ENCODE data around the gene SEMA3A.

DNA sequence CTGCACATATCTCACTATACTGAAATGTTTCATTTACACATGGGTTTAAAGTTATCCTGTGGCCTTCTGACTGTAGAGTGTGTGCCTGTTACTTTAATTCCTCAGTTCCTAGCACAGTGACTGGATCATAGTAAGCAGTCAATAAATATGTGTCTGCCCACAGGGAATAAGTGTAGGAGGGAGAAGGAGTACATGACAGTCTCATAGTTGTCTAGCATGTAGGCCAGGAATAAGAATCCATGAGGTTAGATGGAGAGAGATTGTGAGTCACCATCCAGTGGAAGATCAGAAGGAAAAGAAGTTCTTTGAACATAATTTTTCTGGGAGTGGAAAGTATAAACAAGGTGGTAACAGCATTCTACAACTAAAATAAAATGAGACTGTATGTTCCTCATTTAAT, 36.6 kb upstream of the SEMA3A start:
- peak; percentile 57 for TF ChIP-seq FOS (IDR thresholded peaks at IDR 0.05; ENCODE audit: low read depth, low read length)
- TF ChIP-seq, protein P1, sequence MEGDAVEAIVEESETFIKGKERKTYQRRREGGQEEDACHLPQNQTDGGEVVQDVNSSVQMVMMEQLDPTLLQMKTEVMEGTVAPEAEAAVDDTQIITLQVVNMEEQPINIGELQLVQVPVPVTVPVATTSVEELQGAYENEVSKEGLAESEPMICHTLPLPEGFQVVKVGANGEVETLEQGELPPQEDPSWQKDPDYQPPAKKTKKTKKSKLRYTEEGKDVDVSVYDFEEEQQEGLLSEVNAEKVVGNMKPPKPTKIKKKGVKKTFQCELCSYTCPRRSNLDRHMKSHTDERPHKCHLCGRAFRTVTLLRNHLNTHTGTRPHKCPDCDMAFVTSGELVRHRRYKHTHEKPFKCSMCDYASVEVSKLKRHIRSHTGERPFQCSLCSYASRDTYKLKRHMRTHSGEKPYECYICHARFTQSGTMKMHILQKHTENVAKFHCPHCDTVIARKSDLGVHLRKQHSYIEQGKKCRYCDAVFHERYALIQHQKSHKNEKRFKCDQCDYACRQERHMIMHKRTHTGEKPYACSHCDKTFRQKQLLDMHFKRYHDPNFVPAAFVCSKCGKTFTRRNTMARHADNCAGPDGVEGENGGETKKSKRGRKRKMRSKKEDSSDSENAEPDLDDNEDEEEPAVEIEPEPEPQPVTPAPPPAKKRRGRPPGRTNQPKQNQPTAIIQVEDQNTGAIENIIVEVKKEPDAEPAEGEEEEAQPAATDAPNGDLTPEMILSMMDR (conservative IDR thresholded peaks at IDR 0.05; ENCODE audit: low read depth, low read length), result no peak
- no peak for TF ChIP-seq CEBPB (IDR thresholded peaks at IDR 0.05; ENCODE audit: low read depth, low read length)
- TF ChIP-seq RAD21 (IDR thresholded peaks at IDR 0.05; ENCODE audit: low read length), result no peak; the same call in 1 of the 2 replicates
- TF ChIP-seq, protein P2, sequence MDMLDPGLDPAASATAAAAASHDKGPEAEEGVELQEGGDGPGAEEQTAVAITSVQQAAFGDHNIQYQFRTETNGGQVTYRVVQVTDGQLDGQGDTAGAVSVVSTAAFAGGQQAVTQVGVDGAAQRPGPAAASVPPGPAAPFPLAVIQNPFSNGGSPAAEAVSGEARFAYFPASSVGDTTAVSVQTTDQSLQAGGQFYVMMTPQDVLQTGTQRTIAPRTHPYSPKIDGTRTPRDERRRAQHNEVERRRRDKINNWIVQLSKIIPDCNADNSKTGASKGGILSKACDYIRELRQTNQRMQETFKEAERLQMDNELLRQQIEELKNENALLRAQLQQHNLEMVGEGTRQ (IDR thresholded peaks at IDR 0.05; ENCODE audit: low read depth, low read length), result no peak
- no peak for TF ChIP-seq POLR2A (IDR thresholded peaks at IDR 0.05; ENCODE audit: low read depth, low read length)
